HCT116 (cell line): ENCODE results near the gene RHOG. TPM values are rescaled to one million over a fixed set of nuclear protein-coding genes. Genes with fewer than 3 reads are reported as not detected.

ENCODE experiments used
- ATAC-seq: fragments of 200-7000 bp; cut with Tn5 transposase; 2 replicates; pipeline ENCODE4 v1.9.1; 2020; ENCODE audit warnings: mild to moderate bottlenecking, moderate library complexity
- BruUV-seq: library from RNA; stranded (reverse); fragments of 400-500 nt; replicated peaks from 2 replicates; lab custom pipeline; 2021; lab: Mats Ljungman, UMichigan
- CTCF ChIA-PET: fragments of 300-600 bp; sonication (Branson Sonifier 250); formaldehyde crosslinking; loops from one replicate; lab custom pipeline; 2021; ENCODE audit warnings: antibody characterized with exemption; lab: Charles Lee
- POLR2A ChIA-PET: fragments of 300-600, 350-600 bp; sonication (Branson Sonifier 250); formaldehyde crosslinking; loops from one replicate; lab custom pipeline; 2021; ENCODE audit warnings: antibody characterized with exemption; lab: Charles Lee
- RAD21 ChIA-PET, 2 experiments: fragments of 300-600 bp; sonication (Branson Sonifier 250); formaldehyde crosslinking; loops; one replicate each; lab custom pipeline; 2023; ENCODE audit warnings: low total read pairs in 2 of 2; ENCODE audit not compliant: uncharacterized antibody in 2 of 2, unreplicated experiment in 2 of 2, low non-redundant PET in 1 of 2; lab: Charles Lee
- DNase-seq: peaks from one replicate; pipeline ENCODE4 v3.0.0-alpha.2; 2010; ENCODE audit warnings: low read depth, low spot score
- H2AFZ ChIP-seq: fragments of 200-600 bp; shearing (Covaris generic), sonication (generic); 2 replicates; pipeline ENCODE4 v1.6.1; 2017; ENCODE audit warnings: low read depth, mixed run types, mixed read lengths, antibody characterized with exemption, low read length; ENCODE audit not compliant: poor library complexity, severe bottlenecking
- H3K27ac ChIP-seq: 2 replicates; pipeline ENCODE4 v1.5.1; 2012; ENCODE audit warnings: low read depth, low read length
- H3K27me3 ChIP-seq: fragments of 200-600 bp; sonication (generic); 2 replicates; pipeline ENCODE4 v1.6.1; 2016; ENCODE audit warnings: mixed run types, low read length, mixed read lengths; ENCODE audit not compliant: insufficient read depth
- H3K36me3 ChIP-seq, 2 experiments: fragments of 200-500 bp in 1 of 2; fragments of 200-600 bp in 1 of 2; sonication (Bioruptor generic) in 1 of 2; sonication (generic) in 1 of 2; 2 replicates each; pipeline versions ENCODE4 v1.5.1 to v1.6.1; 2014 to 2016; ENCODE audit warnings: low read length in 2 of 2, inconsistent platforms in 1 of 2, mixed read lengths in 1 of 2, mixed run types in 1 of 2; ENCODE audit not compliant: insufficient read depth in 2 of 2, control insufficient read depth in 1 of 2
- H3K4me1 ChIP-seq, 2 experiments: fragments of 200-600 bp in 1 of 2; sonication (generic) in 1 of 2; 2 replicates each; pipeline versions ENCODE4 v1.5.1 to v1.6.1; 2012 to 2017; ENCODE audit warnings: low read length in 2 of 2, inconsistent platforms in 1 of 2, mild to moderate bottlenecking in 1 of 2, mixed read lengths in 1 of 2, mixed run types in 1 of 2, moderate library complexity in 1 of 2; ENCODE audit not compliant: insufficient read depth in 2 of 2, control insufficient read depth in 1 of 2
- H3K4me2 ChIP-seq: fragments of 200-600 bp; sonication (generic); 2 replicates; pipeline ENCODE4 v1.6.1; 2017; ENCODE audit warnings: mixed run types, low read length, mixed read lengths
- H3K4me3 ChIP-seq, 2 experiments: fragments of 200-600 bp in 1 of 2; sonication (generic) in 1 of 2; replicated peaks in 1 of 2; 2 replicates each; pipeline ENCODE4 v1.5.1; 2011 to 2016; ENCODE audit warnings: low read length in 2 of 2, control low read depth in 1 of 2, low read depth in 1 of 2, mild to moderate bottlenecking in 1 of 2, mixed read lengths in 1 of 2, mixed run types in 1 of 2
- H3K79me2 ChIP-seq: fragments of 200-600 bp; sonication (generic); 2 replicates; pipeline ENCODE4 v1.6.1; 2017; ENCODE audit warnings: mild to moderate bottlenecking, mixed run types, low read length, moderate library complexity, mixed read lengths; ENCODE audit not compliant: insufficient read depth
- H3K9ac ChIP-seq: fragments of 200-600 bp; sonication (generic); 2 replicates; pipeline ENCODE4 v1.6.1; 2016; ENCODE audit warnings: low read length, mixed read lengths
- H3K9me2 ChIP-seq: fragments of 200-600 bp; sonication (generic), shearing (Covaris generic); 2 replicates; pipeline ENCODE4 v1.6.1; 2017; ENCODE audit warnings: mixed run types, mild to moderate bottlenecking, moderate library complexity; ENCODE audit not compliant: insufficient read depth
- H3K9me3 ChIP-seq, 2 experiments: fragments of 200-500 bp in 1 of 2; fragments of 200-600 bp in 1 of 2; sonication (Bioruptor generic) in 1 of 2; sonication (generic) in 1 of 2; 2 replicates each; pipeline ENCODE4 v1.6.1; 2014 to 2017; ENCODE audit warnings: low read length in 2 of 2, mixed read lengths in 2 of 2, inconsistent platforms in 1 of 2, low read depth in 1 of 2, mild to moderate bottlenecking in 1 of 2, mixed run types in 1 of 2, moderate library complexity in 1 of 2; ENCODE audit not compliant: control insufficient read depth in 1 of 2, insufficient read depth in 1 of 2
- H4K20me1 ChIP-seq: fragments of 200-600 bp; sonication (generic), shearing (Covaris generic); 2 replicates; pipeline ENCODE4 v1.6.1; 2017; ENCODE audit warnings: mixed run types, mild to moderate bottlenecking, moderate library complexity; ENCODE audit not compliant: insufficient read depth
- CBX3 ChIP-seq: IDR thresholded peaks from 2 replicates; pipeline ENCODE4 v1.6.1; 2012; ENCODE audit warnings: low read depth
- CTCF ChIP-seq, 3 experiments: fragments of 200-600 bp in 1 of 3; sonication (generic) in 1 of 3; IDR thresholded peaks in 2 of 3; conservative IDR thresholded peaks in 1 of 3; 2 replicates each; pipeline ENCODE4 v1.5.1; 2012 to 2017; ENCODE audit warnings: low read depth in 2 of 3, low read length in 2 of 3, antibody characterized with exemption in 1 of 3, borderline replicate concordance in 1 of 3, control low read depth in 1 of 3, mild to moderate bottlenecking in 1 of 3, mixed read lengths in 1 of 3, mixed run types in 1 of 3, moderate library complexity in 1 of 3; ENCODE audit not compliant: insufficient read depth in 1 of 3
- EGR1 ChIP-seq: IDR thresholded peaks from 2 replicates; pipeline ENCODE4 v1.6.1; 2012; ENCODE audit warnings: low read depth
- ELF1 ChIP-seq: IDR thresholded peaks from 2 replicates; pipeline ENCODE4 v1.6.1; 2012; ENCODE audit warnings: low read depth, borderline replicate concordance
- FOSL1 ChIP-seq: IDR thresholded peaks from 2 replicates; pipeline ENCODE4 v1.6.1; 2012; ENCODE audit warnings: low read depth
- JUND ChIP-seq: IDR thresholded peaks from 2 replicates; pipeline ENCODE4 v1.6.1; 2012
- MAX ChIP-seq: IDR thresholded peaks from 2 replicates; pipeline ENCODE4 v1.6.1; 2012
- POLR2AphosphoS5 ChIP-seq: IDR thresholded peaks from 2 replicates; pipeline ENCODE4 v1.6.1; 2011; ENCODE audit warnings: mild to moderate bottlenecking, low read depth, low read length, moderate library complexity
- RAD21 ChIP-seq: IDR thresholded peaks from 2 replicates; pipeline ENCODE4 v1.6.1; 2012; ENCODE audit warnings: low read depth, mild to moderate bottlenecking
- REST ChIP-seq: IDR thresholded peaks from 2 replicates; pipeline ENCODE4 v1.6.1; 2012; ENCODE audit warnings: low read depth
- SIN3A ChIP-seq: IDR thresholded peaks from 2 replicates; pipeline ENCODE4 v1.6.1; 2012; ENCODE audit warnings: low read depth
- SRF ChIP-seq: IDR thresholded peaks from 2 replicates; pipeline ENCODE4 v1.6.1; 2012; ENCODE audit warnings: low read depth
- TCF7L2 ChIP-seq: IDR thresholded peaks from 2 replicates; pipeline ENCODE4 v1.7.0; 2011; ENCODE audit warnings: borderline replicate concordance, inconsistent platforms; ENCODE audit not compliant: insufficient read depth, insufficient read length; ENCODE audit errors: extremely low read depth
- YY1 ChIP-seq: IDR thresholded peaks from 2 replicates; pipeline ENCODE4 v1.6.1; 2011; ENCODE audit warnings: low read length, low read depth, moderate library complexity, mild to moderate bottlenecking; ENCODE audit not compliant: insufficient replicate concordance; ENCODE audit errors: extremely low read depth
- ZFX ChIP-seq: fragments of 450-650 bp; IDR thresholded peaks from 2 replicates; pipeline ENCODE4 v1.6.1; 2017
- intact Hi-C: fragments of 100-400 bp; cut with micrococcal nuclease; formaldehyde crosslinking; loops from 2 replicates; pipeline ENCODE4 v1.10.0; 2022
- total RNA-seq: library from RNA; stranded (reverse); gene quantifications from one replicate; pipeline ENCODE4 v1.2.1, GENCODE V29; 2021; ENCODE audit not compliant: unreplicated experiment
- TF ChIP-seq, protein P1 (sequence below): IDR thresholded peaks from 2 replicates; pipeline ENCODE4 v1.6.1; 2011; ENCODE audit warnings: mild to moderate bottlenecking, low read length, moderate library complexity; ENCODE audit not compliant: insufficient replicate concordance; ENCODE audit errors: extremely low read depth
- TF ChIP-seq, protein P2 (sequence below): IDR thresholded peaks from 2 replicates; pipeline ENCODE4 v1.6.1; 2012

Gene RHOG
- total RNA-seq, 1 experiment from 2014 or later = 49.1 TPM

DNA sequence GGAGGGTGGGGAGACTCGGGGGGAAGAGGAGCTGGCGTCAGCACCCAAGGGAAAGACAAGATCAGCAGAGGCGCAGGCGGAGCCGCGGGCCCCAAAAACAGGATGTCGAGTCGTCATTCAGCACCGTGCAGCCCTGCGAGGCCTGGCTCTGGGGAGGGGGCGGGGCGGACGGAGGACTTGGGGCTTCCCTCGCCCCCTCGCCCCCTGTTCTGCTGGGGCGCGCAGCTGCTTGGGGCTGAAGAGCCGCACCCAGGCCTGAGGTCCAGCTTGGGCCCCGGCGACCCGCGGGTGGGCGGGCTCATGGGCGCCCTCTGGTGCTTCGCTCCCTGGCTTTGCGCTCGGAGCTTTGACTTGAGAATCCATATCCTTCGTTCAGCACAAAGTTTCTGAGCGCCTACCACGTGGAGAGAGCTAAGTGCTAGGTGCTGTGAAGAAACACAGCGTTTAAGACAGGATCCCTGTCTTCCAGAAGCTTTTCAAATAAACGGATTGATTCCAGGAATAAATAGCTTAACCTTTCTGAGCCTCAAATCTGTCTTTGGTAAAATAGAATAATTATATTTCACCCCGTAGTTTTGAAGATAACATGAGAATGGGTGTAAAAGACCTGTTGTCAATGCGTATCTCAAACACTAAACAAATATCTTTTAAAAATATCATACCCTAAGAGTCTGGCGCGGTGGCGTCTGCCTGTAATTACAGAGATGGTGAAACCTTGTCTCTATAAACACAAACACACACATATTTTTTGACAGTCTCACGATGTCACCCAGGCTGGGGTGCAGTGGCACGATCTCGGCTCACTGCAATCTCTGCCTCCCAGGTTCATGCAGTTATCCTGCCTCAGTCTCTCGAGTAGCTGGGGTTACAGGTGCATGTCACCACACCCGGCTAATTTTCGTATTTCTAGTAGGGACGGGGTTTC lies 929 bp upstream of the RHOG start:
- Histone ChIP-seq H3K79me2 (peaks cover 39% of the 10 kb centered on the region), H3K27ac (peak overlapping the region; percentile 72), H4K20me1 (no peaks in the 10 kb centered on the region), H3K36me3 (peaks cover 0 to 5% of the 10 kb centered on the region in 2 experiments; a peak in 1 of 4 replicates), H3K27me3 (no peaks in the 10 kb centered on the region), H3K4me3 (peak overlapping the region; percentile 67 to 78), H3K4me1 (peaks cover 14 to 48% of the 10 kb centered on the region in 2 experiments), H3K9me3 (no peaks in the 10 kb centered on the region), H2AFZ (peak overlapping the region; percentile 84), H3K9me2 (no peaks in the 10 kb centered on the region), H3K4me2 (peak overlapping the region; percentile 92), H3K9ac (peak overlapping the region; percentile 83)
- RAD21 ChIA-PET = interaction anchor here (0.6 to 1.1 kb wide), 5 partner anchors 13 to 231 kb away, joined by 3 to 7 read pairs (median 3); no protein-coding TSS in a partner anchor
- DNase-seq = peak; percentile 68
- POLR2A ChIA-PET = interaction anchor here (0.7 to 1.8 kb wide), 4 partner anchors 13 to 231 kb away, joined by 3 to 4 read pairs (median 4); partner anchors contain the start of gene STIM1
- CTCF ChIA-PET = interaction anchor here (0.6 to 2.7 kb wide), 14 partner anchors 9 to 433 kb away, joined by 3 to 54 read pairs (median 4); partner anchors contain the start of gene STIM1
- intact Hi-C loops = no loop called here
- ATAC-seq = peak; percentile 77
- TSS peak; percentile 64 for BruUV-seq
- TF ChIP-seq MAX (peak; percentile 99), JUND (no peak), CTCF (IDR thresholded peaks at IDR 0.05 in 2 of 3, conservative IDR thresholded peaks at IDR 0.05 in 1 of 3; ENCODE audit: borderline replicate concordance in 1 of 3, insufficient read depth in 1 of 3, low read depth in 2 of 3, low read length in 2 of 3) (peak; percentile 62 to 73 (median 72); a peak in 5 of 6 replicates), POLR2AphosphoS5 (peak; percentile 67), TCF7L2 (no peak), ZFX (peak; percentile 78), CBX3 (peak; percentile 96), REST (no peak), SRF (no peak), YY1 (no peak), SIN3A (no peak), ELF1 (no peak), RAD21 (peak; percentile 55), FOSL1 (no peak), EGR1 (peak; percentile 44; the same call in 1 of the 2 replicates)
- TF ChIP-seq, protein P1, sequence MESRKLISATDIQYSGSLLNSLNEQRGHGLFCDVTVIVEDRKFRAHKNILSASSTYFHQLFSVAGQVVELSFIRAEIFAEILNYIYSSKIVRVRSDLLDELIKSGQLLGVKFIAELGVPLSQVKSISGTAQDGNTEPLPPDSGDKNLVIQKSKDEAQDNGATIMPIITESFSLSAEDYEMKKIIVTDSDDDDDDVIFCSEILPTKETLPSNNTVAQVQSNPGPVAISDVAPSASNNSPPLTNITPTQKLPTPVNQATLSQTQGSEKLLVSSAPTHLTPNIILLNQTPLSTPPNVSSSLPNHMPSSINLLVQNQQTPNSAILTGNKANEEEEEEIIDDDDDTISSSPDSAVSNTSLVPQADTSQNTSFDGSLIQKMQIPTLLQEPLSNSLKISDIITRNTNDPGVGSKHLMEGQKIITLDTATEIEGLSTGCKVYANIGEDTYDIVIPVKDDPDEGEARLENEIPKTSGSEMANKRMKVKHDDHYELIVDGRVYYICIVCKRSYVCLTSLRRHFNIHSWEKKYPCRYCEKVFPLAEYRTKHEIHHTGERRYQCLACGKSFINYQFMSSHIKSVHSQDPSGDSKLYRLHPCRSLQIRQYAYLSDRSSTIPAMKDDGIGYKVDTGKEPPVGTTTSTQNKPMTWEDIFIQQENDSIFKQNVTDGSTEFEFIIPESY = no peak
- TF ChIP-seq, protein P2, sequence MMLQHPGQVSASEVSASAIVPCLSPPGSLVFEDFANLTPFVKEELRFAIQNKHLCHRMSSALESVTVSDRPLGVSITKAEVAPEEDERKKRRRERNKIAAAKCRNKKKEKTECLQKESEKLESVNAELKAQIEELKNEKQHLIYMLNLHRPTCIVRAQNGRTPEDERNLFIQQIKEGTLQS = no peak
